H1 (cell line): ENCODE results near the gene FCER2. TPM values are rescaled to one million over a fixed set of nuclear protein-coding genes. Genes with fewer than 3 reads are reported as not detected.

ENCODE experiments used
- CTCF ChIA-PET: fragments of 300-600 bp; sonication (Branson Sonifier 250); formaldehyde crosslinking; loops from one replicate; lab custom pipeline; 2021; ENCODE audit not compliant: partially characterized antibody; lab: Charles Lee
- POLR2A ChIA-PET: fragments of 300-600 bp; sonication (Branson Sonifier 250); formaldehyde crosslinking; loops from one replicate; lab custom pipeline; 2021; ENCODE audit warnings: inconsistent platforms; ENCODE audit not compliant: partially characterized antibody; lab: Charles Lee
- DNase-seq, 2 experiments: peaks; one replicate each; pipeline versions ENCODE4 v3.0.0 to v3.0.0-alpha.2; 2010 to 2022; ENCODE audit warnings: low spot score in 2 of 2, low read depth in 1 of 2, mixed read lengths in 1 of 2
- FAIRE-seq: peaks from 2 replicates; lab custom pipeline; 2011; peaks lifted over from hg19 to GRCh38; lab: Jason Lieb, UNC
- H2AFZ ChIP-seq: 2 replicates; pipeline ENCODE4 v1.8.1; 2012; ENCODE audit warnings: low read length, inconsistent platforms
- H2AK5ac ChIP-seq: 2 replicates; pipeline ENCODE4 v1.6.1; 2013; ENCODE audit warnings: low read depth, low read length
- H2BK120ac ChIP-seq: replicated peaks from 2 replicates; pipeline ENCODE3; 2013; ENCODE audit warnings: low read depth, low read length, inconsistent platforms
- H2BK12ac ChIP-seq: 2 replicates; pipeline ENCODE4 v1.6.1; 2013; ENCODE audit warnings: low read depth, low read length
- H2BK15ac ChIP-seq: 2 replicates; pipeline ENCODE4 v1.6.1; 2013; ENCODE audit warnings: low read length
- H2BK20ac ChIP-seq: 2 replicates; pipeline ENCODE4 v1.6.1; 2013; ENCODE audit warnings: low read length
- H2BK5ac ChIP-seq: 2 replicates; pipeline ENCODE4 v1.6.1; 2013; ENCODE audit warnings: low read depth, low read length
- H3K14ac ChIP-seq: 2 replicates; pipeline ENCODE4 v1.6.1; 2013; ENCODE audit warnings: inconsistent platforms; ENCODE audit not compliant: insufficient read length
- H3K18ac ChIP-seq: 2 replicates; pipeline ENCODE4 v1.6.1; 2013; ENCODE audit warnings: low read length; ENCODE audit errors: extremely low read depth
- H3K23ac ChIP-seq: 2 replicates; pipeline ENCODE4 v1.6.1; 2013; ENCODE audit warnings: inconsistent platforms; ENCODE audit not compliant: insufficient read length
- H3K23me2 ChIP-seq: 2 replicates; pipeline ENCODE4 v1.6.1; 2013; ENCODE audit warnings: low read depth, low read length
- H3K27ac ChIP-seq: 2 replicates; pipeline ENCODE4 v1.6.1; 2011; ENCODE audit warnings: low read depth, low read length, inconsistent platforms
- H3K27me3 ChIP-seq, 4 experiments: replicated peaks in 1 of 4; 1 replicate in 1 of 4; 2 replicates in 3 of 4; pipeline versions ENCODE4 v1.6.1 to v1.8.1; 2011 to 2013; ENCODE audit warnings: low read length in 3 of 4, mild to moderate bottlenecking in 3 of 4, inconsistent platforms in 2 of 4, mixed read lengths in 2 of 4, moderate library complexity in 1 of 4; ENCODE audit not compliant: control insufficient read depth in 3 of 4, insufficient read depth in 3 of 4; ENCODE audit errors: extremely low read depth in 1 of 4
- H3K36me3 ChIP-seq, 4 experiments: 2 replicates each; pipeline versions ENCODE4 v1.6.1 to v1.8.1; 2011 to 2013; ENCODE audit warnings: mild to moderate bottlenecking in 4 of 4, low read length in 3 of 4, moderate library complexity in 2 of 4, control low read depth in 1 of 4, inconsistent platforms in 1 of 4; ENCODE audit not compliant: insufficient read depth in 4 of 4, control insufficient read depth in 2 of 4
- H3K4ac ChIP-seq: replicated peaks from 2 replicates; pipeline ENCODE3; 2013; ENCODE audit warnings: low read length, low read depth, mixed read lengths, inconsistent platforms; ENCODE audit not compliant: insufficient read length
- H3K4me1 ChIP-seq, 4 experiments: replicated peaks in 1 of 4; 1 replicate in 1 of 4; 2 replicates in 3 of 4; pipeline versions ENCODE4 v1.6.1 to v1.8.1; 2011 to 2013; ENCODE audit warnings: low read length in 3 of 4, inconsistent platforms in 2 of 4, mixed read lengths in 1 of 4; ENCODE audit not compliant: insufficient read depth in 4 of 4, control insufficient read depth in 3 of 4
- H3K4me2 ChIP-seq, 2 experiments: 2 replicates each; pipeline versions ENCODE4 v1.6.1 to v1.8.1; 2011 to 2013; ENCODE audit warnings: low read depth in 2 of 2, low read length in 2 of 2, control low read depth in 1 of 2, inconsistent platforms in 1 of 2, mild to moderate bottlenecking in 1 of 2; ENCODE audit not compliant: insufficient read depth in 1 of 2
- H3K4me3 ChIP-seq, 4 experiments: fragments of 200-600, 300-600 bp in 1 of 4; sonication (generic), shearing (Covaris generic), sonication (Bioruptor Twin) in 1 of 4; 2 replicates each; pipeline versions ENCODE4 v1.5.1 to v1.8.1; 2011 to 2016; ENCODE audit warnings: low read length in 4 of 4, low read depth in 3 of 4, control low read depth in 2 of 4, inconsistent platforms in 2 of 4, mild to moderate bottlenecking in 2 of 4, mixed read lengths in 1 of 4, moderate library complexity in 1 of 4; ENCODE audit not compliant: insufficient read depth in 2 of 4; ENCODE audit errors: extremely low read depth in 1 of 4
- H3K56ac ChIP-seq: replicated peaks from 2 replicates; pipeline ENCODE3; 2013; ENCODE audit warnings: low read depth, mild to moderate bottlenecking, mixed read lengths, low read length, inconsistent platforms; ENCODE audit not compliant: insufficient read length
- H3K79me1 ChIP-seq: 2 replicates; pipeline ENCODE4 v1.6.1; 2013; ENCODE audit warnings: low read depth, low read length, control low read depth
- H3K79me2 ChIP-seq, 2 experiments: 2 replicates each; pipeline versions ENCODE4 v1.6.1 to v1.8.1; 2012 to 2013; ENCODE audit warnings: low read length in 2 of 2, mild to moderate bottlenecking in 2 of 2, inconsistent platforms in 1 of 2; ENCODE audit not compliant: insufficient read depth in 2 of 2, control insufficient read depth in 1 of 2
- H3K9ac ChIP-seq, 4 experiments: replicated peaks in 1 of 4; 1 replicate in 1 of 4; 2 replicates in 3 of 4; pipeline versions ENCODE4 v1.6.1 to v1.8.1; 2011 to 2013; ENCODE audit warnings: low read depth in 3 of 4, low read length in 3 of 4, control low read depth in 2 of 4, mild to moderate bottlenecking in 2 of 4, moderate library complexity in 2 of 4, inconsistent platforms in 1 of 4; ENCODE audit errors: extremely low read depth in 1 of 4
- H3K9me3 ChIP-seq, 2 experiments: 2 replicates each; pipeline versions ENCODE4 v1.6.1 to v1.8.1; 2012 to 2013; ENCODE audit warnings: mild to moderate bottlenecking in 2 of 2, moderate library complexity in 2 of 2, control low read depth in 1 of 2, inconsistent platforms in 1 of 2, low read depth in 1 of 2, low read length in 1 of 2, mixed read lengths in 1 of 2; ENCODE audit not compliant: insufficient read depth in 2 of 2
- H4K20me1 ChIP-seq, 2 experiments: replicated peaks in 1 of 2; 2 replicates each; pipeline versions ENCODE3 to v1.8.1; 2011 to 2013; ENCODE audit warnings: inconsistent platforms in 2 of 2, low read length in 2 of 2, mild to moderate bottlenecking in 1 of 2; ENCODE audit not compliant: insufficient read depth in 2 of 2, control insufficient read depth in 1 of 2
- H4K5ac ChIP-seq: 2 replicates; pipeline ENCODE4 v1.6.1; 2013; ENCODE audit warnings: low read length, low read depth, mixed read lengths, inconsistent platforms; ENCODE audit not compliant: insufficient read length
- H4K8ac ChIP-seq: 2 replicates; pipeline ENCODE4 v1.8.0; 2013; ENCODE audit warnings: mild to moderate bottlenecking, moderate library complexity, low read length, inconsistent platforms; ENCODE audit not compliant: insufficient read depth; ENCODE audit errors: extremely low read depth
- H4K91ac ChIP-seq: replicated peaks from 2 replicates; pipeline ENCODE3; 2013; ENCODE audit warnings: low read length, mixed read lengths, inconsistent platforms; ENCODE audit not compliant: insufficient read length
- BCL11A ChIP-seq, 2 experiments: IDR thresholded peaks; one replicate each; pipeline ENCODE4 v1.6.1; 2011; ENCODE audit warnings: low read depth in 2 of 2, low read length in 2 of 2, mild to moderate bottlenecking in 2 of 2
- CTBP2 ChIP-seq: IDR thresholded peaks from 2 replicates; pipeline ENCODE4 v1.7.0; 2011; ENCODE audit warnings: borderline replicate concordance, mild to moderate bottlenecking, moderate library complexity, mixed read lengths, low read length; ENCODE audit not compliant: insufficient read depth, insufficient read length
- NANOG ChIP-seq: IDR thresholded peaks from 2 replicates; pipeline ENCODE4 v1.6.1; 2011; ENCODE audit warnings: low read length, low read depth, mild to moderate bottlenecking, inconsistent platforms; ENCODE audit not compliant: insufficient read depth, poor library complexity, severe bottlenecking
- RFX5 ChIP-seq: IDR thresholded peaks from 2 replicates; pipeline ENCODE4 v1.6.1; 2011; ENCODE audit warnings: low read depth, low read length, improper control_type of control experiment, borderline replicate concordance
- TEAD4 ChIP-seq: IDR thresholded peaks from 2 replicates; pipeline ENCODE4 v1.6.1; 2012; ENCODE audit warnings: low read depth, low read length, inconsistent platforms, mixed read lengths
- WGBS, 2 experiments: shearing (Covaris generic) in 1 of 2; methylation state at CpG; one replicate each; pipeline versions ENCODE4 v1.1.6 to v1.1.7; 2013 to 2015; ENCODE audit warnings: low lambda C conversion rate in 2 of 2, mixed read lengths in 2 of 2, inconsistent platforms in 1 of 2, low coverage in 1 of 2, missing lambda C conversion rate in 1 of 2; ENCODE audit not compliant: insufficient replicate concordance in 2 of 2, insufficient coverage in 1 of 2, insufficient read length in 1 of 2; ENCODE audit errors: extremely low coverage in 1 of 2, missing lambda C conversion rate in 1 of 2; 5-methylcytosine and 5-hydroxymethylcytosine counted together
- polyA plus RNA-seq, 7 experiments: library from polyadenylated mRNA; depleted of rRNA in 3 of 7; stranded (reverse) in 5 of 7; unstranded in 2 of 7; fragments of >200 nt in 5 of 7; fragments of 200-250 nt in 2 of 7; gene quantifications; 1 replicate in 5 of 7; 2 replicates in 1 of 7; 4 replicates in 1 of 7; pipeline versions ENCODE4 v1.2.1 to v1.2.3, GENCODE V29; 2011 to 2013; ENCODE audit warnings: missing spikeins in 2 of 7, mixed read lengths in 2 of 7
- total RNA-seq: library from RNA; stranded (reverse); fragmentation: NEBNext Ultra II Directional; extraction: Animal tissue kit (Norgen Biotek cat#: 25700); gene quantifications from 2 replicates; pipeline ENCODE4 v1.2.1, GENCODE V29; 2021

The FCER2 gene
- total and polyA plus RNA-seq, 2 of the 8 experiments (the other 6 are each of a cell fraction or from before 2014, with no cell fraction given): 0.67 TPM; not detected in 1

- ChIA-PET CTCF (interaction anchor here (0.7 kb wide), 1 partner anchor 22 kb away, joined by 3 read pairs; no protein-coding TSS in a partner anchor), POLR2A (no interaction called here)
- Histone ChIP-seq H3K14ac (no peak overlapping the region), H4K20me1 (no peaks in the 10 kb centered on the region), H3K27ac (no peak overlapping the region), H2BK5ac (no peak overlapping the region), H2AK5ac (no peak overlapping the region), H2BK15ac (no peak overlapping the region), H3K9ac (no peak overlapping the region), H3K23ac (no peak overlapping the region), H2BK120ac (no peak overlapping the region), H2BK12ac (no peak overlapping the region), H2BK20ac (no peak overlapping the region), H3K18ac (no peak overlapping the region), H3K4ac (no peak overlapping the region), H3K79me1 (no peaks in the 10 kb centered on the region), H3K56ac (no peak overlapping the region), H2AFZ (no peak overlapping the region), H3K4me2 (no peak overlapping the region), H3K4me3 (no peak overlapping the region), H4K91ac (no peak overlapping the region), H3K4me1 (peaks cover 3 to 15% (median 9%) of the 10 kb centered on the region in 4 experiments; a peak in 6 of 7 replicates), H3K79me2 (no peaks in the 10 kb centered on the region), H4K5ac (no peak overlapping the region), H3K36me3 (no peaks in the 10 kb centered on the region), H3K23me2 (no peaks in the 10 kb centered on the region), H3K9me3 (no peaks in the 10 kb centered on the region; a peak in 1 of 4 replicates), H4K8ac (no peak overlapping the region), H3K27me3 (peaks cover 0 to 2% (median 0%) of the 10 kb centered on the region in 4 experiments; a peak in 1 of 7 replicates)
- TF ChIP-seq NANOG: no peak
- TF ChIP-seq RFX5: no peak
- no peak for TF ChIP-seq CTBP2
- no peak for TF ChIP-seq TEAD4
- TF ChIP-seq BCL11A (IDR thresholded peaks at IDR 0.05; ENCODE audit: low read depth in 2 of 2, low read length in 2 of 2): no peak
- no peak for FAIRE-seq
- 89% methylated on average over 5 of the region's 5 CpGs; no CpG with 5 or more reads in 1 of the 2 experiments for WGBS, 2 experiments
- DNase-seq: no peak
These were observed 42.4 kb upstream of the FCER2 start for GRCh38 chr19:7744199-7744786.
